Measurements from ENCODE around the gene RNF208. TPM values are rescaled to one million over a fixed set of nuclear protein-coding genes. Genes with fewer than 3 reads are reported as not detected.

RNF208 gene
- total and polyA plus RNA-seq, 10 of the 15 experiments (the other 5 are each of a cell fraction or from before 2014, with no cell fraction given): 0.06 to 10.7 (median 0.77) TPM

GRCh38 chr9:137178939-137179630 lies 43.0 kb downstream of the RNF208 start:
- no peak overlapping the region for H3K4me3 ChIP-seq
- no peaks in the 10 kb centered on the region for H3K9me3 ChIP-seq (replicated peaks; ENCODE audit: control insufficient read depth, insufficient read depth, low read length)
- WGBS (ENCODE audit: insufficient coverage, insufficient replicate concordance, low lambda C conversion rate, missing lambda C conversion rate): 89% methylated on average over 18 of the region's 19 CpGs
- H3K79me2 ChIP-seq (ENCODE audit: control insufficient read depth, insufficient read depth, low read length): no peaks in the 10 kb centered on the region
- H3K27ac ChIP-seq (ENCODE audit: control insufficient read depth, insufficient read depth): no peak overlapping the region
- ChIA-PET CTCF (interaction anchor here (0.6 kb wide), 1 partner anchor 112 kb away, joined by 3 read pairs; no protein-coding TSS in a partner anchor), RAD21 (ENCODE audit: unreplicated experiment) (no interaction called here), POLR2A (no interaction called here), SMC1A (ENCODE audit: uncharacterized antibody, unreplicated experiment) (no interaction called here)
- no peak overlapping the region for H3K4me2 ChIP-seq (ENCODE audit: control insufficient read depth, insufficient read depth)
- intact Hi-C loops (cut with micrococcal nuclease; ENCODE audit: unreplicated experiment): no loop called here
- DNase-seq (ENCODE audit: low read depth, low spot score) (no peak), ATAC-seq (no peak), FAIRE-seq (no peak)
- H3K27me3 ChIP-seq (replicated peaks in 1 of 2; ENCODE audit: control insufficient read depth in 2 of 2, insufficient read depth in 2 of 2, low read length in 1 of 2): no peaks in the 10 kb centered on the region
- H2AFZ ChIP-seq (ENCODE audit: control insufficient read depth, low read depth, low read length): no peak overlapping the region
- no peaks in the 10 kb centered on the region for H3K4me1 ChIP-seq (ENCODE audit: control insufficient read depth, insufficient read depth, low read length)
- TF ChIP-seq KDM1A (IDR thresholded peaks at IDR 0.05; ENCODE audit: borderline replicate concordance) (no peak), POLR2A (IDR thresholded peaks at IDR 0.05; ENCODE audit: low read depth, low read length) (0 out of 2 replicates have a peak, but pooled peaks have one; percentile 19)
- peaks cover 7 to 23% of the 10 kb centered on the region in 2 experiments for H3K36me3 ChIP-seq (ENCODE audit: control insufficient read depth in 2 of 2, insufficient read depth in 2 of 2, low read length in 1 of 2)
- in situ Hi-C loops (cut with MboI): no loop called here
- no TSS peak for BruUV-seq (replicated peaks)
- H4K20me1 ChIP-seq (ENCODE audit: control insufficient read depth, insufficient read depth): no peaks in the 10 kb centered on the region
- no peak overlapping the region for H3K9ac ChIP-seq (ENCODE audit: control insufficient read depth, insufficient read depth, low read length)

DNA sequence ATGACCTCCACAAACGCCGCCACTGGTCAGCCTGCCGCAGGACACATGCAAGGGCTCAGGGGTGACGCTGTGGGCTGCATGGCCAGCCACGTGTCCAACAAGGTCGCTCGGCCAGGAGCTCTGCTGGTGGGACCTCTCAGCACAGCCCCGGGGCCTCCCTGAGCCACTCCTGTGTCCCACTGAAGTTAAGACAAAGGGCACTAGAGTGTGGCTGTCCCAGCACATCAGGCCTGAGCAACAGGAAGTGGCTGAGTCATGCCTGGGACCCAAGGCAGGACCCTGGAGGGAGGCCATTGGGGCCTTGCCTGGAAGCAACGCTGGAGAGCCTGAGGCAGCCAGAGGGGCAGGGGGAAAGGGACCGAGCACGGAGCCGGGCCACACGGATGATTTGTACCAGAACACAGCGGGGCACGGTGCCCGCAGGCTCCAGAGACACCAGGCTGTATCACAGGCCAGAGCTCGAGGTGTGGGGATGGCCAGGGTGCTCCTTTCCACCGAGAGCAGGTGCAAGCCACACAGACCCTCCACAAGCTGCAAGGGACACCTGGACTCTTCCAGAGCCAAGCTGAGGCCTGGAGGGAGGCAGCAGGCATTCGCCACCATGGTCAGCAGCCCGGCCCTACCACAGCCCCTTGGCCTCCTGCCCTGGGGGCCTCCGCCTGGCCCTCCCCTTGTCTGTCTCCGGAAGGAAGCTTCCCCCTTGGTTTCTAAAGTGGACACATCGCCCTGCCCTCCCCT lies 43.7 kb downstream of the RNF208 start:
- H3K79me2 ChIP-seq (ENCODE audit: control insufficient read depth, insufficient read depth, low read length): no peaks in the 10 kb centered on the region
- H3K4me3 ChIP-seq: no peak overlapping the region
- ChIA-PET POLR2A (no interaction called here), SMC1A (ENCODE audit: uncharacterized antibody, unreplicated experiment) (no interaction called here), RAD21 (ENCODE audit: unreplicated experiment) (no interaction called here), CTCF (interaction anchor here (0.6 to 1.0 kb wide), 2 partner anchors 23 to 112 kb away, joined by 3 read pairs; no protein-coding TSS in a partner anchor)
- no peak overlapping the region for H3K9ac ChIP-seq (ENCODE audit: control insufficient read depth, insufficient read depth, low read length)
- H3K4me2 ChIP-seq (ENCODE audit: control insufficient read depth, insufficient read depth): no peak overlapping the region
- WGBS (ENCODE audit: insufficient coverage, insufficient replicate concordance, low lambda C conversion rate, missing lambda C conversion rate): 85% methylated on average over 23 of the region's 23 CpGs
- BruUV-seq (replicated peaks): no TSS peak
- in situ Hi-C loops (cut with MboI) (no loop called here), intact Hi-C loops (cut with micrococcal nuclease; ENCODE audit: unreplicated experiment) (no loop called here)
- no peaks in the 10 kb centered on the region for H3K4me1 ChIP-seq (ENCODE audit: control insufficient read depth, insufficient read depth, low read length)
- no peak overlapping the region for H2AFZ ChIP-seq (ENCODE audit: control insufficient read depth, low read depth, low read length)
- no peak for ATAC-seq
- H3K27me3 ChIP-seq (replicated peaks in 1 of 2; ENCODE audit: control insufficient read depth in 2 of 2, insufficient read depth in 2 of 2, low read length in 1 of 2): no peaks in the 10 kb centered on the region
- no peak for FAIRE-seq
- H3K27ac ChIP-seq (ENCODE audit: control insufficient read depth, insufficient read depth): no peak overlapping the region
- H4K20me1 ChIP-seq (ENCODE audit: control insufficient read depth, insufficient read depth): no peaks in the 10 kb centered on the region
- H3K9me3 ChIP-seq (replicated peaks; ENCODE audit: control insufficient read depth, insufficient read depth, low read length): no peaks in the 10 kb centered on the region
- DNase-seq (ENCODE audit: low read depth, low spot score): no peak
- H3K36me3 ChIP-seq (ENCODE audit: control insufficient read depth in 2 of 2, insufficient read depth in 2 of 2, low read length in 1 of 2): peaks cover 4 to 16% of the 10 kb centered on the region in 2 experiments
- TF ChIP-seq SMARCA5 (IDR thresholded peaks at IDR 0.05): no peak
- TF ChIP-seq ETV6 (conservative IDR thresholded peaks at IDR 0.05 in 1 of 2, IDR thresholded peaks at IDR 0.05 in 1 of 2; ENCODE audit: borderline replicate concordance in 1 of 2, low read depth in 1 of 2): no peak
- no peak for TF ChIP-seq STAT1 (conservative IDR thresholded peaks at IDR 0.05)
- no peak for TF ChIP-seq TCF3 (IDR thresholded peaks at IDR 0.05; ENCODE audit: borderline replicate concordance, insufficient read depth, low read depth, low read length)
- TF ChIP-seq GATAD2B (conservative IDR thresholded peaks at IDR 0.05; ENCODE audit: low read depth): no peak
- TF ChIP-seq, protein P1, sequence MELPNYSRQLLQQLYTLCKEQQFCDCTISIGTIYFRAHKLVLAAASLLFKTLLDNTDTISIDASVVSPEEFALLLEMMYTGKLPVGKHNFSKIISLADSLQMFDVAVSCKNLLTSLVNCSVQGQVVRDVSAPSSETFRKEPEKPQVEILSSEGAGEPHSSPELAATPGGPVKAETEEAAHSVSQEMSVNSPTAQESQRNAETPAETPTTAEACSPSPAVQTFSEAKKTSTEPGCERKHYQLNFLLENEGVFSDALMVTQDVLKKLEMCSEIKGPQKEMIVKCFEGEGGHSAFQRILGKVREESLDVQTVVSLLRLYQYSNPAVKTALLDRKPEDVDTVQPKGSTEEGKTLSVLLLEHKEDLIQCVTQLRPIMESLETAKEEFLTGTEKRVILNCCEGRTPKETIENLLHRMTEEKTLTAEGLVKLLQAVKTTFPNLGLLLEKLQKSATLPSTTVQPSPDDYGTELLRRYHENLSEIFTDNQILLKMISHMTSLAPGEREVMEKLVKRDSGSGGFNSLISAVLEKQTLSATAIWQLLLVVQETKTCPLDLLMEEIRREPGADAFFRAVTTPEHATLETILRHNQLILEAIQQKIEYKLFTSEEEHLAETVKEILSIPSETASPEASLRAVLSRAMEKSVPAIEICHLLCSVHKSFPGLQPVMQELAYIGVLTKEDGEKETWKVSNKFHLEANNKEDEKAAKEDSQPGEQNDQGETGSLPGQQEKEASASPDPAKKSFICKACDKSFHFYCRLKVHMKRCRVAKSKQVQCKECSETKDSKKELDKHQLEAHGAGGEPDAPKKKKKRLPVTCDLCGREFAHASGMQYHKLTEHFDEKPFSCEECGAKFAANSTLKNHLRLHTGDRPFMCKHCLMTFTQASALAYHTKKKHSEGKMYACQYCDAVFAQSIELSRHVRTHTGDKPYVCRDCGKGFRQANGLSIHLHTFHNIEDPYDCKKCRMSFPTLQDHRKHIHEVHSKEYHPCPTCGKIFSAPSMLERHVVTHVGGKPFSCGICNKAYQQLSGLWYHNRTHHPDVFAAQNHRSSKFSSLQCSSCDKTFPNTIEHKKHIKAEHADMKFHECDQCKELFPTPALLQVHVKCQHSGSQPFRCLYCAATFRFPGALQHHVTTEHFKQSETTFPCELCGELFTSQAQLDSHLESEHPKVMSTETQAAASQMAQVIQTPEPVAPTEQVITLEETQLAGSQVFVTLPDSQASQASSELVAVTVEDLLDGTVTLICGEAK (IDR thresholded peaks at IDR 0.05; ENCODE audit: borderline replicate concordance): no peak
- TF ChIP-seq MEF2B (IDR thresholded peaks at IDR 0.05; ENCODE audit: partially characterized antibody, poor library complexity, severe bottlenecking): no peak
- TF ChIP-seq LARP7 (IDR thresholded peaks at IDR 0.05): no peak
- no peak for TF ChIP-seq CREB1 (IDR thresholded peaks at IDR 0.05; ENCODE audit: low read depth)
- no peak for TF ChIP-seq KLF5 (IDR thresholded peaks at IDR 0.05; ENCODE audit: partially characterized antibody)
- no peak for TF ChIP-seq FOS (IDR thresholded peaks at IDR 0.05; ENCODE audit: borderline replicate concordance, extremely low read depth, insufficient read length)
